H1 (cell line): Measurements from ENCODE around the gene ASTN2. TPM values are rescaled to one million over a fixed set of nuclear protein-coding genes. Genes with fewer than 3 reads are reported as not detected.

Experiments
- BRCA1 ChIP-seq: IDR thresholded peaks from 2 replicates; pipeline ENCODE4 v1.6.1; 2012; ENCODE audit warnings: low read depth, low read length, improper control_type of control experiment
- CHD7 ChIP-seq: fragments of 300-600 bp; sonication (generic); IDR thresholded peaks from 2 replicates; pipeline ENCODE4 v1.7.1; 2012; ENCODE audit warnings: low read length, moderate library complexity, mild to moderate bottlenecking, inconsistent platforms; ENCODE audit not compliant: insufficient replicate concordance
- E2F6 ChIP-seq: IDR thresholded peaks from 2 replicates; pipeline ENCODE4 v1.6.1; 2012; ENCODE audit warnings: inconsistent platforms
- EP300 ChIP-seq, 2 experiments: IDR thresholded peaks; 1 replicate in 1 of 2; 2 replicates in 1 of 2; pipeline ENCODE4 v1.6.1; 2011 to 2012; ENCODE audit warnings: low read depth in 2 of 2, low read length in 2 of 2, mild to moderate bottlenecking in 2 of 2, borderline replicate concordance in 1 of 2, inconsistent platforms in 1 of 2, moderate library complexity in 1 of 2
- GABPA ChIP-seq: IDR thresholded peaks from 2 replicates; pipeline ENCODE4 v1.6.1; 2011; ENCODE audit warnings: mild to moderate bottlenecking, low read length, moderate library complexity, borderline replicate concordance; ENCODE audit not compliant: insufficient read depth
- MAX ChIP-seq: IDR thresholded peaks from 2 replicates; pipeline ENCODE4 v1.6.1; 2012; ENCODE audit warnings: inconsistent platforms
- NRF1 ChIP-seq: IDR thresholded peaks from 2 replicates; pipeline ENCODE4 v1.6.1; 2011; ENCODE audit warnings: mild to moderate bottlenecking, low read depth, low read length, improper control_type of control experiment
- PHF8 ChIP-seq: fragments of 200-600 bp; sonication (generic); conservative IDR thresholded peaks from 2 replicates; pipeline ENCODE4 v1.7.1; 2012; ENCODE audit warnings: low read depth, mild to moderate bottlenecking, inconsistent platforms, low read length, moderate library complexity
- POLR2A ChIP-seq, 2 experiments: IDR thresholded peaks; 1 replicate in 1 of 2; 2 replicates in 1 of 2; pipeline ENCODE4 v1.6.1; 2011; ENCODE audit warnings: low read depth in 2 of 2, low read length in 2 of 2, mild to moderate bottlenecking in 2 of 2; ENCODE audit errors: control extremely low read depth in 1 of 2
- RBBP5 ChIP-seq: IDR thresholded peaks from 2 replicates; pipeline ENCODE4 v1.7.1; 2012; ENCODE audit warnings: low read depth, mild to moderate bottlenecking, inconsistent platforms, low read length, moderate library complexity, borderline replicate concordance
- SIRT6 ChIP-seq: IDR thresholded peaks from one replicate; pipeline ENCODE4 v1.7.1; 2012; ENCODE audit warnings: low read length, inconsistent platforms
- SP1 ChIP-seq: IDR thresholded peaks from 2 replicates; pipeline ENCODE4 v1.6.1; 2011; ENCODE audit warnings: low read depth, low read length
- polyA plus RNA-seq, 7 experiments: library from polyadenylated mRNA; depleted of rRNA in 3 of 7; stranded (reverse) in 5 of 7; unstranded in 2 of 7; fragments of >200 nt in 5 of 7; fragments of 200-250 nt in 2 of 7; gene quantifications; 1 replicate in 5 of 7; 2 replicates in 1 of 7; 4 replicates in 1 of 7; pipeline versions ENCODE4 v1.2.1 to v1.2.3, GENCODE V29; 2011 to 2013; ENCODE audit warnings: missing spikeins in 2 of 7, mixed read lengths in 2 of 7
- total RNA-seq: library from RNA; stranded (reverse); fragmentation: NEBNext Ultra II Directional; extraction: Animal tissue kit (Norgen Biotek cat#: 25700); gene quantifications from 2 replicates; pipeline ENCODE4 v1.2.1, GENCODE V29; 2021

The ASTN2 gene
- total and polyA plus RNA-seq, 2 of the 8 experiments (the other 6 are each of a cell fraction or from before 2014, with no cell fraction given): 8.2 to 13.7 TPM

GRCh38 chr9:116891424-116891823 lies 523.4 kb downstream of the ASTN2 start (continued):
- no peak for TF ChIP-seq CHD7
- TF ChIP-seq EP300 (IDR thresholded peaks at IDR 0.05; ENCODE audit: borderline replicate concordance in 1 of 2, low read depth in 2 of 2, low read length in 2 of 2): no peak
- TF ChIP-seq RBBP5: no peak
- no peak for TF ChIP-seq NRF1
- TF ChIP-seq E2F6: no peak
- no peak for TF ChIP-seq POLR2A (IDR thresholded peaks at IDR 0.05; ENCODE audit: control extremely low read depth in 1 of 2, low read depth in 2 of 2, low read length in 2 of 2)
- TF ChIP-seq BRCA1: no peak
- TF ChIP-seq MAX: no peak
- no peak for TF ChIP-seq SP1
- TF ChIP-seq SIRT6: no peak
- TF ChIP-seq GABPA: no peak
- TF ChIP-seq PHF8: no peak
